ENCODE results near the gene GNPDA2. TPM values are rescaled to one million over a fixed set of nuclear protein-coding genes. Genes with fewer than 3 reads are reported as not detected.

The GNPDA2 gene
- total RNA-seq, result 1 to 10 TPM; 2.6 to 5.6 (median 4.4) TPM
- polyA plus RNA-seq, result 10 to 100 TPM in 1 of 2 donors, 1 to 10 TPM in 1; 3.8 to 10.1 TPM

DNA sequence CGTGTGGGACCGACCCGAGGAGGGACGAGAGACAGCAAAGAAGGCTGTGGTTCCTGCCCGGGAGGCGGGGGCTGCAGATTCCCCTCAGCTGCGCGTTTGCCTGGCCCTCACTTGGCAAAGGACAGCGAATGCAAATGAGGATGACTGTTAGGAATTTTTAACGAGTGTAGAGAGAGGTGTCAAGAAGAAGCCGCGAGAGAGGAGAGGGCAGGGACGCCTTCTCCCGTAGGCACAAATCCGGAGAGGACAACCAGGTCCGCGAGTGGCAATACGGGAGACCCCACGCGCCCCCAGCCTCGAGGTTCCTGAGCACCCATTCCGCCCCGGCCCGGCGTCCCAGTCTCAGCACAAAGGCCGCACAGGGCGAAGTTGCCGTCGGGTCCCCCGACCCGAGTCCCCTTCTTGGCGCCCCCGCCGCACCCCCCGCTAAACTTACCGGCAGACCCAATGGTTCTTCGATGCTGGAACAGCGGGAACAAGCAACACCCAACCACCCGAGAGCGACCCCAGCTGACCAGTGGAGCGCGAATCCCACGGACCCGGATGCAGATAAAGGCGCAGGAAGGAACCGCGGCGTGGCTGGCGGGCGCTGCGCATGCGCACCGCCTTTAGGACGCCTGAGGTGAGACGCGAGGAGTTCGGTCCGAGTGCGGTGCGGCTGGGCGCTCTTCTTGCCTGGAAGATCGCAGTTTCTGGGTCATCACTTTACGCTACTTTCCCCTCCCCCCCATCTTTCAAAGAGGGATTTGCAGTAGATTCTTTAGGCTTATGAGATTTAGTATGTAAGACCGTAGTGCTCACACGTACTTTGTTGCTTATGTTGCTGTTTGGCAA, at the start of gene GNPDA2:
Gene GNPDA2, minus strand, starts transcription at position 519 of the 834 bp plus-strand sequence. CDS start 4,349 bp downstream, outside the sequence.
- intact Hi-C loops (cut with DNase I), result no loop called here
- peak; percentile 87 to 97 (median 90) for DNase-seq
- Histone ChIP-seq H3K27ac (peak within 1 kb of the TSS; percentile 35 to 73 (median 50)), H3K4me1 (peaks cover 0 to 15% (median 6%) of the 10 kb centered on the region in 3 donors), H3K4me3 (peak within 1 kb of the TSS; percentile 67 to 86 (median 75)), H3K36me3 (no peaks in the 10 kb centered on the region), H3K27me3 (no peaks in the 10 kb centered on the region), H3K9me3 (no peaks in the 10 kb centered on the region)
- no peak for FAIRE-seq
- TF ChIP-seq, protein P1, sequence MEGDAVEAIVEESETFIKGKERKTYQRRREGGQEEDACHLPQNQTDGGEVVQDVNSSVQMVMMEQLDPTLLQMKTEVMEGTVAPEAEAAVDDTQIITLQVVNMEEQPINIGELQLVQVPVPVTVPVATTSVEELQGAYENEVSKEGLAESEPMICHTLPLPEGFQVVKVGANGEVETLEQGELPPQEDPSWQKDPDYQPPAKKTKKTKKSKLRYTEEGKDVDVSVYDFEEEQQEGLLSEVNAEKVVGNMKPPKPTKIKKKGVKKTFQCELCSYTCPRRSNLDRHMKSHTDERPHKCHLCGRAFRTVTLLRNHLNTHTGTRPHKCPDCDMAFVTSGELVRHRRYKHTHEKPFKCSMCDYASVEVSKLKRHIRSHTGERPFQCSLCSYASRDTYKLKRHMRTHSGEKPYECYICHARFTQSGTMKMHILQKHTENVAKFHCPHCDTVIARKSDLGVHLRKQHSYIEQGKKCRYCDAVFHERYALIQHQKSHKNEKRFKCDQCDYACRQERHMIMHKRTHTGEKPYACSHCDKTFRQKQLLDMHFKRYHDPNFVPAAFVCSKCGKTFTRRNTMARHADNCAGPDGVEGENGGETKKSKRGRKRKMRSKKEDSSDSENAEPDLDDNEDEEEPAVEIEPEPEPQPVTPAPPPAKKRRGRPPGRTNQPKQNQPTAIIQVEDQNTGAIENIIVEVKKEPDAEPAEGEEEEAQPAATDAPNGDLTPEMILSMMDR (IDR thresholded peaks at IDR 0.05), result no peak
- peak; percentile 97 to 99 (median 99) for ATAC-seq
- 0 to 1% methylated on average over 65 of the region's 65 CpGs for WGBS, 2 donors

DNA sequence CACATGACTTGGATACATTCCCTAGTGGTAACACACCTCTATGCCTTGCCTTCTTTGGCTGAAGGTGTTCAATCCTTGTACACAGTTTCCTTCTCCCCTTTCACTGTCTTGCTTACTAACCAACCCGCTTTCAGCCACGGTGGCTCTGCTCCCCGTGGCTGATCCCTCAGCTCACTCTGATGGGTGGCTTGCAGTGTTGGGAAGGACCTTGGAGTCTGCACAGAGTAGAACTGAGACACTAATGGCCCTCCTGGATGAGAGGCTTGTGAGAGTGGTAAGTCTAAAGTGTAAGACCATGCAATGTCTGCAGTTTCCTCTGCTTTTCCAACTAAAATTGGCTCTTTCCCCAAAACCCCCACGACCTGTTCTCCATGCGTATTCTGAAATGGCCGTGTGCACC, 46.0 kb upstream of the GNPDA2 start:
- no peaks in the 10 kb centered on the region for H3K4me1 ChIP-seq
- no peaks in the 10 kb centered on the region for H3K36me3 ChIP-seq
- H3K4me3 ChIP-seq, result no peak overlapping the region
- 80 to 88% methylated on average over 6 of the region's 6 CpGs for WGBS, 2 donors
- no peaks in the 10 kb centered on the region for H3K9me3 ChIP-seq
- no peak overlapping the region for H3K27ac ChIP-seq
- TF ChIP-seq, protein P1 (IDR thresholded peaks at IDR 0.05), result no peak
- no peaks in the 10 kb centered on the region for H3K27me3 ChIP-seq
- ATAC-seq, result no peak
- FAIRE-seq, result no peak
- intact Hi-C loops (cut with DNase I), result no loop called here
- DNase-seq, result no peak

DNA sequence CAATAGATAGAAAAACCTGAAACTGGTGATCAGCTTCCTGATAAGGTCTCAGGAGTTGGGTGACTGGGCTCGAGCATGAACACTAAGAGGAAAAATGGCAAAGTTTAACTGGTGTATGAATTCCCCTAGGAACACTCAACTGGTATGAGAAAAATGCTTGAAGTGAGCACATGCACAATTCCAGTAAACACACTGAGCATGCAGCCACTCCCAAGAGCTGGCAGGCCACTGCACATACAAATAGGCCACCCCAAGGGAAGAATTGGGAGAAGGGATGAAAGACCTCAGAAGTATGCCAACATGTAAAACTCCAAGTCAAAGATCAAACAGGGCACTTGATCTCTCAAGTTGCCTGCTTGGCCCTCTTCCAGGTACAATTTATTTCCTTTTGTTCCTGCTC, 45.4 kb upstream of the GNPDA2 start:
- ATAC-seq (no peak), FAIRE-seq (no peak), DNase-seq (no peak)
- Histone ChIP-seq H3K9me3 (no peaks in the 10 kb centered on the region), H3K4me3 (no peak overlapping the region), H3K36me3 (no peaks in the 10 kb centered on the region), H3K27ac (no peak overlapping the region), H3K27me3 (no peaks in the 10 kb centered on the region), H3K4me1 (no peaks in the 10 kb centered on the region)
- WGBS, 2 donors, result 66 to 74% methylated on average over 1 of the region's 1 CpG
- intact Hi-C loops (cut with DNase I), result no loop called here
- TF ChIP-seq, protein P1 (IDR thresholded peaks at IDR 0.05), result no peak

DNA sequence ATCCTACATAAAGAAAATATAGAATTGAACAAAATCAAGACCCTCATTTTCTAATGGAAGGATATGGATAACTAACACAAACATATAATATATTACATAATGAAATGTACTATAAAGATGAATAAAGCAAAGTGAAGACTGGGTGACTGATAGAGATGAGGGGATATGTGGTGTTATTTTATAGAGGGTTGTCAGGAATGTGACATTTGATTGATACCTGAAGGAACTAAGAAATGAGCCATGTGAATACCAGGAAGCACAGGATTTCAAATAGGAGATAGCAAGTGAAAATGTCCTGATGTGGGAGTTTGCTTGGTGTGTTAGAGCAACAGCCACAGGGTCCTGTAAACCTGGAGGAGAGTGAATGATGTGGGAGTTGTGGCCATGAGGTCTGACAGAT, 40.1 kb upstream of the GNPDA2 start:
- TF ChIP-seq, protein P1 (IDR thresholded peaks at IDR 0.05), result no peak
- Histone ChIP-seq H3K27me3 (peaks cover 0 to 9% (median 0%) of the 10 kb centered on the region in 4 donors), H3K4me1 (no peaks in the 10 kb centered on the region), H3K36me3 (no peaks in the 10 kb centered on the region), H3K27ac (no peak overlapping the region), H3K4me3 (no peak overlapping the region), H3K9me3 (no peaks in the 10 kb centered on the region)
- no peak for FAIRE-seq
- DNase-seq, result no peak
- intact Hi-C loops (cut with DNase I), result no loop called here
- ATAC-seq, result no peak

DNA sequence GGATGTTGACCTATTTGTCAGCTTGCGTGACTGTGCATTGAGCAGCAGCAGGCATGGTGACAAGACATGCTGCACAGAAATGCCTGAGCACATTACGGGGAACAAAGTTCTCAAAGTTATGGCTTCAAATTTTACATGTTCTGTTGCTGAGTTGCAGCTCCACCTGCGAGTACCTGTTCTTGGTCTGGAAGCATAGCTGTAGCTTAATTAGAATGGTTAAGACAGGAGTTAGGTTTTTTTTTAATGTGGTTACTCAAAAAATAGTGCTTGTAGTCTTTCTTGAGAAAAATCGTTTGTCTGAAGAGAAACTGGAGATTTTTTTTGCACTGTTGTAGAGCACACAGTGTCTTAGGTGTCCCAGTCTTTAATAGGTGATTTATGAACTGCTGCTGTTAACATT, 38.8 kb upstream of the GNPDA2 start:
- Histone ChIP-seq H3K9me3 (no peaks in the 10 kb centered on the region), H3K27me3 (peaks cover 0 to 9% (median 0%) of the 10 kb centered on the region in 4 donors), H3K36me3 (no peaks in the 10 kb centered on the region), H3K27ac (no peak overlapping the region), H3K4me1 (no peaks in the 10 kb centered on the region), H3K4me3 (no peak overlapping the region)
- ATAC-seq (no peak), FAIRE-seq (no peak), DNase-seq (no peak)
- TF ChIP-seq, protein P1 (IDR thresholded peaks at IDR 0.05), result no peak
- WGBS, 2 donors, result 46 to 49% methylated on average over 4 of the region's 4 CpGs
- intact Hi-C loops (cut with DNase I), result no loop called here
